ENCODE data around the gene CDH20.

The CDH20 gene

DNA sequence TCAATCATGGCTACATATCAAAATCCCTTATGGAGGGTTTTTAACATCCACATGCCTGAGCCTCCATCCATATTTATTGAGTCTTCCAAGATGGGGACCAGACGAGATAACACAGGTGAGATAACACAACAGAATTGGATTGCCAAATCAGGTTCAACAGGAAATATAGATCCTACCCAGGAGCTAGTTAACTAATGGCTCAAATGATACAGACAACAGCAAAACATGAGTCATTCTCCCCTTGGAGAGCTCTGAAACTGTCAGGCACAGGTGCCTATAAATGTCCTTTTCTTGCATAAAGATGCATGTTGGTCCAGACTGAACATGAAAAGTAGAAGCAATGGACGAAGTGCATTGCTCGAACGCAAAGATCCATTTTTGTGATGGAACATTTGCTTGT is 202.2 kb downstream of the CDH20 start:
- DNase-seq, result no peak

DNA sequence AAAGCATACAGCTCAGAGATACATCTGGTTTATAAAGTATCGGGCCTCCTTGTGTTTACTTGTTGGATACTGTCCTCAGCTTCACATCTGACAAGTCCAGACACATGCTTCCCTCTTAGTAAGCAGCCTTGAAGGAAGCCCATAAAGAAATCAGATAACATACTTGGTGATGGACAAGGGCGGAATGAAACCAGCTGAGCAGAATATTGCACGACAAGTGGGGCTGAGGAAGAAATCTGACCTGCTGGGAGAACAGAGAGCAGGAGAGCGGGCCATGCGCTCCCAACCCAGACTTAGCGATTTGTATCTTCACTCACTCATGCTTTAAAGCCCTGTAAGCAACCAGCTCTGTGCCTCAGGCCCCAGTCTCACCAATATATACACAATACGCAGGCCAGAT is 208.4 kb downstream of the CDH20 start:
- no peak for DNase-seq

DNA sequence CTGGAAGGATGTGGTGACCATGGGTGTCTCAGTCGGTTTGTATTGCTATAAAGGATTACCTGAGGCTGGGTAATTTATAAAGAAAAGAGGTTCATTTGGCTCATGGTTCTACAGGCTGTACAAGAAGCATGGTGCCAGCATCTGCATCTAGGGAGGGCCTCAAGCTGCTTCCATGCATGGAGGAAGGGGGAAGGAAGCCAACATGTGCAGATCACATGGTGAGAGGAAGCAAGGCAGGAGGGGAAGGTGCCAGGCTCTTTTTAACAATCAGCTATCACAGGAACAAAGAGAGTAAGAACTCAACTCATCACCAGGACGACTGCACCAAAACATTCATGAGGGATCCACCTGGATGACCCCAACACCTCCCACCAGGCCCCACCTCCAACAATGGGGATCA is 209.4 kb downstream of the CDH20 start:
- DNase-seq, result no peak

DNA sequence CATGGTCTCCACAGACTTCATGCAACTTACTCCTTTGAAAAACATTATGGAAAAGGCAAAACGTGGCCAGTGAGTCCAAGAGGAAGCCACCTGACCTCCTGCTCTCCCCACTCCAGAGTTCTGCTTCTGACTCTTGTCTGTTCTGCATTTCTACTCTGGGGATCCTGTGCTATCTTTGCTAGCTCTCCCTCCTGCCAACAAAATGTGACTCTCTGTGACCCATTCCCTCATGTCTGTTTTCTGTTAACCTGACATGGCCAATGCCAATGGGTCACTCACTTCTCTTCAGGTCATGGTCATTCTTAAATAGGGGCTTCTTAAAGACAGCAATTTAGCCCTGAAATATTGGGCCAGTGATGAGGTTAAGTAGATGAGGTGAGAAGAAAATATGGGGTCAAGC is 210.3 kb downstream of the CDH20 start:
- DNase-seq, result no peak

DNA sequence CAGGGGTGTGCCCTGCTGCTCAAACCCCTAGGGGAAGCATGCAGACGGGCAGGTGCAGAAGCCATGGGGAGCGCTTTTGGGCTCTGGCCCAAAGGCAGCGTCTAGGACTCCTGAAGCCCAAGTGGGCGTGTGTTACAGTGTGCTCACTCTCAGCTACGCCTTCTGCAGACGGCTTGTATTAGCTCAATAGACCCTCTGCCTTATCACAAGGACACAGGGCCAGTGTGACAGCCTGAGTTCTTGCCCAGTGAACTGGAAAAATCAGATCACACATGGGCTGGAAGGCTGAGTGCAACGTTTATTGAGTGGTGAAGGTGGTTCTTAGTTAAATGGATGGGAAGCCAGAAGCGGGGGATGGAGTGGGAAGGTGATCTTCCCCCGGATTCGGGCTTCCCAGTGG is 210.9 kb downstream of the CDH20 start:
- no peak for DNase-seq

DNA sequence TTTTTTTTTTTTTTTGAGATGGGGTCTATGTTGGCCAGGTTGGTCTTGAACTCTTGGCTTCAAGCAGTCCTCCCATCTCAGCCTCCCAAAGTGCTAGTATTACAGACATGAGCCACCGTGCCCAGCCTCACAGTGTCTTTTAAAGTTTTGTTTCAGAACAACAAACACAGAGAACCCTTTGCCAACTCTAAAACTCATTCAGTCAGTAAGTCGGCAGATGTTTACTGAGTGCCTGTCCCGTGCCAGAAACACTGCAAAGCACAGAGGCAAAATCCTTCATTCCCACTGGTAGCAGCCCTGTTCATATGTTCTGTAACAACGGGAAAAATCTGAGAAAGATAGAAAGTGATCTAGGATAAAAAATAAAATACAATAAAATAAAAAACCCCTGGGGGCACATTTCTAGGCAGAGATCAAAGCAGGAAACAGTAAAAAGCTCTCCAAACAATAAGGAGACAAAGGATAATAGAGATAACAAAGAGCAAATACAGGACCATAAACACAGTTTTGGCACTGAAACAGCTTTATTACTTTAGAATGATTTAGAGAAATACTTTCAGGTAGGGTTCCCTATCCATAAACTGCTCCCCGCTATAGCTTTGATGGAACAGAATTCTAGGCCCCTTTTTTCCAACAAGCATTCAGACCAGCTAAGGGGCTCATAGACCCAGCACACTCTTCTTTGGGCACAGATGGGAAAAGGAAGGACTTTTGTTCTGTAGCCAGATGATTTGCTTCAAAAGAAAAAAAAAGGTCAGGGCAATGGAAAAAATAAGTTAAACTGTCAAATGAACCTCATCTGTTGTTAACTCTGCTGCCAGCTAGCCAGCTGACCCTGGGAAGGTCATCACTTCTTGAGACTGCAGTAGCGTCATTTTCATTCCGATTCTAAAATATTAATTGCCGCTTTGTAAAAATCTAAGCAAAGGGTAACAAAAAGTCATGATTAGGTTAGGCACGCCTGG is 212.3 kb downstream of the CDH20 start:
- DNase-seq, result no peak

DNA sequence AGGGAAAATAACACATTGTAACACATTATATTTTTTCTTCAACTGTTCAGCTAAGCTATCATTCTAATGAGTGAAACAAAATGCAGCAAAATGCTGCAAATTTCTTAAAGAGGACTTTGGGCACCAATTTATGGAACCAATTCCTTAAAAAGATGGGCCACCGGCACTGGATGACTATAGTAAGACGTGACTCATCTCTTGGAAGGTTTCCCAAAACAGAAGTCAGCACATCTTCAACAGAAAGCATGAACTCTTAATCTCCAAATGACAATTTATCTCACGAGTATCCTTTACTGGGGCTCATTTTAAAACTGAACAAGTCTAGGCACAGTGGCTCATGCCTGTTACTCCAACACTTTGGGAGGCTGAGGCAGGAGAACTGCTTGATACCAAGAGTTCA is 213.4 kb downstream of the CDH20 start:
- DNase-seq, result no peak

DNA sequence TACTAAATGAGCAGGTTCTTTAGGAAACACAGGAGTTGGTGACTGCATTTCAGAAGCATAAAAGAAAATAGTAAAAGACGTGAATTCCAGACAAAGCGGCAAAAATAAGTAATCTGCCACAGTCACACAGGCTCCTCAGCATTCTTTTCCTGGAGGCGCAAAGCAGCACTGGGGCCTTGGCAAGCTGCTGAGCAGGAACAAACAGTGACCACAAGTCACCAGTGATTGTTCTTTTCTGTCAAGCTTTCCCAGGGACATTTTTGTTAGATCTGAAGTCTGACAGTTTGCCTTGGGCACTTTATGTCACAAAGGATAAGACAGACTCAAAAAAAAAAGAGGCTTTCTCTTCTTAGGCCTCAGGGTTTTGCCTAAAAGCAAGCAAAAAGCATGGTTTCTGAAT is 216.2 kb downstream of the CDH20 start:
- DNase-seq, result peak; percentile 7

DNA sequence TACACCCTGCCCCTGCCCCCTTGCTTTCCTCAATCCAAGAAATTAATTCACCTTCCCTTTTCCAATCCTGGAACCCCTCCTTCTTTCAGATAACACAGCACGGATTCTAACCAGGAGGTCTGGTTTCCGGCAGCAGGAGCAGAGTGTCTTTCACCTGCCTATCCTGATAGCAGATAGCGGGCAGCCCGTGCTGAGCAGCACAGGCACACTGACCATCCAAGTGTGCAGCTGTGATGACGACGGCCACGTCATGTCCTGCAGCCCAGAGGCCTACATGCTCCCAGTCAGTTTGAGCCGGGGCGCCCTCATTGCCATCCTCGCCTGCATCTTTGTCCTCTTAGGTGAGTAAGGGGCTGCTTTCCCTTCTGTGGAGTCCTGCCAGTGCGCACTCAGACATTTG is 216.7 kb downstream of the CDH20 start:
- no peak for DNase-seq

DNA sequence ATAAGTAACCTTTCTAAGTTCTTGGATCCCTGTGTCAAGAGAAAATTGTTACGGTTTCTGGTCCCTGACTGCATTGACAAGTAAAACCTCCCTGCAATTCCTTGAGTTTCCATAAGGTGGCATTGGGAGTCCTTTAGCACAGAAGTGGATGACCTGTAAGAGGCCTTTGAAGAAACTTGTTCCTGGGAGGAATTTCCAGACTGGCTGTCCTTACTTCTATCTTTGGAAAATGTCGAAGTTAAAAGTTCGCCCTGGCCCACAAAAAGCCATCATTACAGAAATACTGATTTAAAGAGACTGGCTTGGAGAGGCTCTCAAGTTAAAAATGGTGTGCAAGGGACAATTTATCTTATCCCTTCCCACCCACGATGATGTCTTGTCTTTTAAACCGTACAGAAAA is 218.4 kb downstream of the CDH20 start:
- DNase-seq, result peak; percentile 63

DNA sequence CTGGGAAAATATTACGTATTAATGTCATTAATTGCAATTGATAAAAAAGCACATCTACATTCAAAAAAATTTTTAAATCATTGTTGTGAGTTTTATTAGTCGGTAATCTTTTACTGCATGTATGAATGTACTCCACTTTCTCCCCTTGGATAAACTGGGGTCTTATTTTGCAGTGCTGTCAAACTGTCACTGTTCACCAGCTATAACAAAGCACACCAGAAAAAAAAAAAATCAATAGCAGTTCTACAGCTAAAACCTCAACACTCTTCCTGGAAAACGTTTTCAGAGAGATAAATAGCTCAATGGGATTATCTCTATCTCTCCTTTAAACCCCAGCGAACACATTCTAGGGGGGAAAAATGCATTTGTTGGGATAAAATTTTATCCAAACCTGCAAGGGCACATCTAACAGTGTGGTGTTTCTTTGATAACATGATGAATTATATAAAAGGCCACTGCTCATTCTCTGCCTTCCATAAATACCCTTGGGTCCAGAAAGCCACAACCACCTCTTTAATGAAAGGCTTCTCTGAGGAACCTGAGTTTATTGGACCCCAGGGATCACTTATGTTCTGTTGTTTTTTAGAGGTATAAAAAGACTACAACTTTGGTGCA is 219.9 kb downstream of the CDH20 start:
- DNase-seq, result no peak

DNA sequence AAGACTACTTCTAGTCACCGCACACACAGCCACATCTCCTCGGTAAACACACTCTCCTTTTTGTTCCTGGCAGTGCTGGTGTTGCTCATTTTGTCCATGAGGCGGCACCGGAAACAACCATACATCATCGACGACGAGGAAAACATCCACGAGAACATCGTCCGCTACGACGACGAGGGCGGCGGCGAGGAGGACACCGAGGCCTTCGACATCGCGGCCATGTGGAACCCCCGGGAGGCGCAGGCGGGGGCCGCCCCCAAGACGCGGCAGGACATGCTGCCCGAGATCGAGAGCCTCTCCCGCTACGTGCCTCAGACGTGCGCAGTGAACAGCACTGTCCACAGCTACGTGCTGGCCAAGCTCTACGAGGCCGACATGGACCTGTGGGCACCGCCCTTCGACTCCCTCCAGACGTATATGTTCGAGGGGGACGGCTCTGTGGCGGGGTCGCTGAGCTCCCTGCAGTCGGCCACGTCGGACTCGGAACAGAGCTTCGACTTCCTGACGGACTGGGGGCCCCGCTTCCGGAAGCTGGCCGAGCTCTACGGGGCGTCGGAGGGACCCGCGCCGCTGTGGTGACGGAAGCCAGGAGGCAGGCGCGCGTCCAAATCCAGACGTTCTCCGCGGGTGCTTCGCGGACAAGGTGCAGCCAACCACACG is 221.0 kb downstream of the CDH20 start:
- DNase-seq, result no peak

DNA sequence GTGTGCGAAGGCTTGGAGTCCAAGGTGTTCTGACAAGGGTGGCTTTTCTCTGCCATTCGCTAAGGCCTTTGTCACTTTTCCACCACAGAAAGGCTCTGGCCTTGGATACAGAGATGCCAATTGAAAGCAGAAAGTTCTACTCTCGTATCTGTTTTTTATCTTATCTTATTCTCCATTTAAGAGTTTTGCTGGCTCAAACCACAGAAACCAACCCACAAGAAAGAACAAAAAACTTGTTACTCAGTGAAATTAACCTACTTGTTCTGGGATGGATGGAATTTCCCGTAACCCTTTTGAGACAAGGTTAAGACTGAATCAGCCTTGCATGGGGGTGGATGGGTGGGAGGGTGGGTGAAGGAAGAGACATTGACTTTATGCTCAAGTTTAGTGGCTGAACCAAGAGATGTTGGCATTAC is 221.7 kb downstream of the CDH20 start:
- DNase-seq, result no peak

DNA sequence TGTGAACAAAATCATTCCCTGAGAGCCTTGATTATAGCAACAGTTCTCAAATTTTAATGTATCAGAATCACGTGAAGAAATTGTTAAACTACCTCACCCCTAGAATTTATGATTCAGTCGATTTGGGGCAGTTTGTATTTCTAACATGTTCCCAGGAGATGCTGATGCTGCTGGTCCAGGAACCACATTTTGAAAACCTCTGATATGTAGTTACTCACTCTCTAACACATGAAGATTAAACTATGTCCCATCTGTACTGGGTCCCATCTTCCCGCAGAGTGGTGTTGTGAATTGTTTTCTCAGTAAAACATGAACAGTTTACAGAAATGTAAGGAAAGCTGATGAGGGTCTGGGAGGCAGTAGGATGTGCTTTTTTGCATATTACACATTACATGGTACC is 223.1 kb downstream of the CDH20 start:
- no peak for DNase-seq

DNA sequence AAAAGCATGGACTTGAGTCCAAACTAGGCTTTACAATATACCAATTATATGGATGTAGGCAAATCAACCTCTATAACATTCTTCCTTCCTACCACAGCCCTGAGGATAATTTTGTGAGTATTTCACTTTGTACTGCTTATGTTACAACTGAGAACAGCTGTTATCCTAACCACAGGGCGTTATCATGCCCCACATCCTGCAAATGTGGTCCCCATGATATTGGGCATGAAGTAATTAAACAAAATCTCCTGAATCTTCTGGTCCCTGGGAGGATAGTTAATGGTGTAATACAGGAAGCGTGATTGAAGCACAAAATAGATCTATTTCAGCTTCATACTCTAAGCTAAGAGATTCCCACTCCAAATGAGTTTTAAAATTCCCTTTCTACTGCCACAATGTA is 223.6 kb downstream of the CDH20 start:
- DNase-seq, result no peak

DNA sequence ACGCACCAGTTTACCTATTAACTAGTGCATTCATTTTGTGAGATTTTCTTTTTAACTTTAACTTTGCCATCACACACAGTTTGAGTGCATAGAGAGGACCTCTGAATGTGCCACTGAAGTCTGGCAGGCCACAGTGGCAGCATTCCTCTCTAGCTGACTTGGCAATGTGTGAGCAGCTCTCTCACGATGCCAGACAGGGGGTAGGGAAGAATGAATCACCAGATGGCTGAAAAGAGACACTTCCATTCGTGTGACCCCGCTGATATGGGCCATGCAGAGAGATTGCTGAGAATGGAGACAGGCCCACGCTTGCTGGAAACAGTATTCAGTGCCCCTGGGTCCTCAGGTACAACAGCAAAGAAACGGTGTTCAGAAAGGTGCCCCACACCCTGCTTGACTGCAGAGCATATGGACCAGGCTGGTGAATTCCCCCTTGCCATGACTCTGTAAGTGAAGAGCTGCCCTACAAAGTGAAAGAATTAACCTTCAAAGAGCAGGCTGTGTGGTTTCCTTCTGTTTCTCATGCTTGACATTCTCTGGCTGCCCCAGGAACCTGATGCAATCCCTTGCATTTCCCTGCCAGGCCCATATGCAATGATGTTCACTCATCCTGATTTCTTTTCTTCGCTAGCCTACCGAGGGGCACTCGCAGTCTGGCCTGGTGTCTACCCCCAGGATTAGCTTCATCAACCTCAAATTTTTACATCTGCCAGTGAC is 236.1 kb downstream of the CDH20 start:
- no peak for DNase-seq

DNA sequence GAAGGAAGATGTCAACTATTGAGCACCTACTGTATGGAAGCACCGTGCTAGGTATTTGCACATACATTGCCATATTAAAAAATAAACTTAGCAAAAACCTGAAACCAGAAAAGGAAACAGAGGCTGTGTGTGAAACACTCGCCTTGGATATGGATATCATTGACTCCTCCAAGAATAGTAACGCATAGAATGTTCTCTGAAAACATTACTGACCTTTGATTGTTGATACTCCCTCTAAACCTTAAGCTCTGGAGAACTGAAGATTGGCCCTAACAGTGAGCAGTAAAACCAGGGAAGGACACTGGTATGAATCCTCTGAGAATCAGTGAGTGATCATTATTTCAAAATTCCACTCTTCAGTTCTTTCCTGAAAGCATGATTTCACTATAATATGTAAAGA is 236.8 kb downstream of the CDH20 start:
- no peak for DNase-seq

DNA sequence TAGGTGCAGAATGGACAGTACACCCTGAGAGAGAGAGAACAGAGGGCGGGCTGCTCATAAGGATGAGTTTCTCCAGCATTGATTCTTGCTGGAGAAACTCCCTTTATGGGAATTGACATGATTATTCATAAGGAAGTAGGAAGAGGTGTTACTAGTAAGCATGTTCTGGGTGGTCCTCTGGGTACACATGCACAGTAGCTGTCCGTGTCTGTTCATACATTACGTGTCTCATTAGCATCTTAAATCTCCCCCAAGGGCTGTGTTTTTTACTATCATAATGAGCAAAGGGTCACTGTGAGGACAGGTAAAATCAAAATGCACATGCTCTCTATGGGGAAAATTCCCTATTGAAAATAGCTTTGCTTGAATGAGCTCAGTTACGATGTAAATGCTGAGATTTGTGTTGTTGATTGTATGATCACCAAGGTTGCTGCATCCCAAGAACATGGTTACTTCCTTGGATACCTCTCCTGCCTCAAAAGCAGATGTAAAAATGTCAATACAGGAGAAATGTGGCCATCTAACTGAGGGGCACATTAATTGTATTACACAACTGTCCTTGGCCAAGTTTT is 238.9 kb downstream of the CDH20 start:
- DNase-seq, result no peak

DNA sequence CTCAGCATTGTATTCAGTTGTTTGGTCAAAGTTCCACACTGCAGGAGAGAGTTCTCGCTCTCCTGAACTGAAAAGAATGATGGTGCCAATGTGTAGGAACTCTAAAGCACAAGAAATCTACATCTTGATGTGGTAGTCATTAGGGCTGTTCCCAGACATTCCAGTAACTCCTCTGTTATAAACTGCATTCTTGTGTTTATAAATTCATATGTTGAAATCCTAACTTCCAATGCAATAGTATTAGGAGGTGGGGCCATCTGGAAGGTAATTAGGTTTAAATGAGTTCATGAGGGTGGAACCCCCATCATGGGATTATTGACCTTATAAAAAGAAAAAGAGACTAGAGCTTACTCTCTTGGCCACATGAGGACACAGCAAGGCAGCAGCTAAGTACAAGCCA is 239.6 kb downstream of the CDH20 start:
- DNase-seq, result no peak

DNA sequence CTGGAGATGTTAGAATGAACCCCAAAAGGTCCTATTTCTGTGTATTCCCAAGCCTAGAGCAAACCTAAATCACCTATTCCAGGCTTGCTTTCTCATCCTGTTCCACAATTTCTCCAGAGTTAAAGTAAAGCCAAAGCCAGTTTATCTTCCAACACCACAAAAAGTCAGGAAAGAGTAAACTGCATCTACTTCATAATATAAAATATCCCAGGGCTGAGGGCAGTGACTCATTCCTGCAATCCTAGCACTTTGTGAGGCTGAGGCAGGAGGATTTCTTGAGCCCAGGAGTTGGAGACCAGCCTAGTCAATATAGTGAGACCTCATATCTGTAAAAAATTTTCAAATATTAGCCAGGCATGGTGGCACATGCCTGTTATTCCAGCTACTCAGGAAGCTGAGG is 241.4 kb downstream of the CDH20 start:
- DNase-seq, result no peak

DNA sequence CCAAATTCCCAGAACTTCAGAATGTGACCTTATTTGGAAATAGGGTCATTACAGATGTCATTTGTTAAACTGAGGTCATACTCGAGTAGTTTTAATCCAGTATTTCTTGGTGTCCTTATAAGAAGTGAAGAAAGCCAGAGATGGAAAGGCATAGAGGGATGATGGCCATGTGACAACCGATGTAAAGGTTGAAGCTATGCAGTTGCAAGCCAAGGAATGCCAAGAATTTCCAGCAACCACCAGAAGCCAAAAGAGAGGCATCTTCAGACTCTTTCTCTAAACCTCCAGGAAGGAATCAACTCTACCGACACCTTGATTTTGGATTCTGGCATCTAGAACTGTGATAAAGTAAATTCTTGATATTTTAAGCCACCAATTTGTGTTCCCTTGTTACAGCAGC is 242.2 kb downstream of the CDH20 start:
- no peak for DNase-seq

DNA sequence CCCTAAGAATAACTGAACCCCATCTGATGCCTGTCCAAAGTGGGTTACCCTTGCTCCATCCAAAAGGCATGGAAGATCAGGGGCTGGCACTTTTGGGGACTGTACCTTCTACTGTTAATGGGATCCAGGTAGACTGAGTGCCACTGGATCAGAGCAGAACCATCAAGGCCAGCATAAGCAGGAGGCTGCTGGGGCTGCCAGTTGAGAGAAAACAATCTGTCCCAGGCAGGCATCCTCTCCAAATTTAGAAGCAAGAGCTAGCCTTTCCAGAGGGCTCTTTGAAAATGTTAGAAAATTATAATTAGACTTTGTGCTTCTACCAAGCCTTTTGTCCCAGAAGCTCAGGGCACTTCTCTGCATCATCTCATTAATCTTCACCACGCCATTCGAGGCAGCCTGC is 245.6 kb downstream of the CDH20 start:
- DNase-seq, result no peak

DNA sequence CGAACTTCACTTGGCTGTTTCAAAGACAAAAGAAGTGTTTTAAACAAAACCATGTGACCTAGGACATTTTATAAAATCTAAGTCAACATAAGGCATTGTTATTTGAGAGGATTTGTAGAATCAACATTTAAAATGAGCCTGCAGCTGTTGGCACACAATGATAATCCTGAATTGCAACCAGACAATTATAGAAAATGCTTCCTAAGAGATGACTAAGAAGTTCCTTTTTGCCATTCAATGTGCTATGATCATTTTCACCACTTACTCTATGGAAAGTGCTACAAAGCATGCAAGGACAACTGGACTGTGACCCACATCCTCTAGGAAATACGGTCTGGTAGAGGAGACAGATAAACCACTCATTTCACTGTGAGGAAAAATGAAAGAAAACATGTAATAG is 246.4 kb downstream of the CDH20 start:
- DNase-seq, result no peak

Data from midbrain (tissue), 1 donor.